Ovary (tissue), 9 donors: ENCODE measurements around the gene CD8B. TPM values are rescaled to one million over a fixed set of nuclear protein-coding genes. Genes with fewer than 3 reads are reported as not detected.

ENCODE experiments used
- DNase-seq, 5 donors: peaks; one replicate each; pipeline ENCODE4 v3.0.0-alpha.2; 2019 to 2020
- H3K27ac ChIP-seq, 2 donors: fragments of 200-600 bp; one replicate each; pipeline versions ENCODE4 v1.5.1 to v1.8.0; 2019 to 2022
- H3K27me3 ChIP-seq: fragments of 200-600 bp; one replicate; pipeline ENCODE4 v1.8.0; 2022
- H3K36me3 ChIP-seq: fragments of 200-600 bp; sonication (generic); one replicate; pipeline ENCODE4 v1.5.1; 2019
- H3K4me1 ChIP-seq: one replicate; pipeline ENCODE4 v1.8.1; 2013; ENCODE audit warnings: mild to moderate bottlenecking, moderate library complexity; ENCODE audit not compliant: insufficient read depth
- H3K4me3 ChIP-seq: fragments of 200-600 bp; sonication (generic); one replicate; pipeline ENCODE4 v1.5.1; 2017
- H3K9me3 ChIP-seq, 2 donors: fragments of 200-600 bp in 1 of 2; sonication (generic) in 1 of 2; one replicate each; pipeline versions ENCODE4 v1.5.1 to v1.8.1; 2013 to 2019; ENCODE audit warnings: mild to moderate bottlenecking in 1 of 2, moderate library complexity in 1 of 2
- EP300 ChIP-seq: sonication (generic); formaldehyde crosslinking; IDR thresholded peaks from one replicate; pipeline ENCODE4 v1.6.1; 2017; ENCODE audit warnings: antibody characterized with exemption
- POLR2A ChIP-seq: fragments of 450-650 bp; IDR thresholded peaks from one replicate; pipeline ENCODE4 v1.6.1; 2017; ENCODE audit warnings: antibody characterized with exemption, mild to moderate bottlenecking, moderate library complexity
- whole genome bisulfite sequencing, 3 donors: extraction: QIAGEN DNeasy Blood & Tissue Kit in 1 of 3; methylation state at CpG; one replicate each; pipeline versions ENCODE4 v1.1.5 to v1.1.7; 2013 to 2017; 5-methylcytosine and 5-hydroxymethylcytosine counted together
- intact Hi-C, 4 donors: fragments of 100-400 bp; cut with DNase I; formaldehyde crosslinking; loops; one replicate each; pipeline versions ENCODE4 v1.11.0 to v1.15.1; 2022 to 2023
- polyA plus RNA-seq, 2 donors: library from polyadenylated mRNA; stranded (reverse); fragments of 200-250 nt in 1 of 2; fragments of 350-450 nt in 1 of 2; fragmentation: Illumina TruSeq in 1 of 2; extraction: RNeasy Lipid Tissue Mini Kit (QIAGEN cat#74804) in 1 of 2; gene quantifications; one replicate each; pipeline ENCODE4 v1.2.3, GENCODE V29; 2013 to 2014
- total RNA-seq, 7 donors: library from RNA; depleted of rRNA in 2 of 7; stranded (reverse); fragments of >200 nt in 2 of 7; fragmentation: NEBNext Ultra II Directional in 3 of 7; extraction: Animal tissue kit (Norgen Biotek cat#: 25700) in 3 of 7; gene quantifications; one replicate each; pipeline versions ENCODE4 v1.1.0 to v1.2.4, GENCODE V29; 2016 to 2023
- TF ChIP-seq, protein P1 (sequence below), 3 donors: fragments of 450-650 bp in 2 of 3; fragments of 200-600 bp in 1 of 3; IDR thresholded peaks; one replicate each; pipeline versions ENCODE4 v1.5.1 to v1.8.0; 2016 to 2022; ENCODE audit warnings: antibody characterized with exemption in 3 of 3, mild to moderate bottlenecking in 1 of 3
- donor health status: DM: no; HTN: no; CAD: no; lungs with moderate emphysema.
- donor health status: DM: no; HTN: no; CAD: no.
- donor health status: Bipolar disorder and iron deficiency.
- donor health status: DM: yes; HTN: yes; CAD: no.
- donor health status: DM: no; HTN: no; CAD: no.
- donor health status: DM: yes; HTN: yes; CAD: no.

The CD8B gene
- total and polyA plus RNA-seq, 9 donors = 0.22 to 3.2 (median 0.50) TPM; not detected in 1

- Histone ChIP-seq H3K27ac (no peak overlapping the region), H3K4me1 (peaks cover 5% of the 10 kb centered on the region), H3K36me3 (no peaks in the 10 kb centered on the region), H3K4me3 (no peak overlapping the region), H3K27me3 (peaks cover 4% of the 10 kb centered on the region), H3K9me3 (no peaks in the 10 kb centered on the region)
- WGBS, 3 donors = 2 to 7% (median 2%) methylated on average over 39 to 64 of the region's 64 CpGs
- no peak for DNase-seq
- intact Hi-C loops = no loop called here
- TF ChIP-seq EP300 (no peak), POLR2A (no peak)
- TF ChIP-seq, protein P1, sequence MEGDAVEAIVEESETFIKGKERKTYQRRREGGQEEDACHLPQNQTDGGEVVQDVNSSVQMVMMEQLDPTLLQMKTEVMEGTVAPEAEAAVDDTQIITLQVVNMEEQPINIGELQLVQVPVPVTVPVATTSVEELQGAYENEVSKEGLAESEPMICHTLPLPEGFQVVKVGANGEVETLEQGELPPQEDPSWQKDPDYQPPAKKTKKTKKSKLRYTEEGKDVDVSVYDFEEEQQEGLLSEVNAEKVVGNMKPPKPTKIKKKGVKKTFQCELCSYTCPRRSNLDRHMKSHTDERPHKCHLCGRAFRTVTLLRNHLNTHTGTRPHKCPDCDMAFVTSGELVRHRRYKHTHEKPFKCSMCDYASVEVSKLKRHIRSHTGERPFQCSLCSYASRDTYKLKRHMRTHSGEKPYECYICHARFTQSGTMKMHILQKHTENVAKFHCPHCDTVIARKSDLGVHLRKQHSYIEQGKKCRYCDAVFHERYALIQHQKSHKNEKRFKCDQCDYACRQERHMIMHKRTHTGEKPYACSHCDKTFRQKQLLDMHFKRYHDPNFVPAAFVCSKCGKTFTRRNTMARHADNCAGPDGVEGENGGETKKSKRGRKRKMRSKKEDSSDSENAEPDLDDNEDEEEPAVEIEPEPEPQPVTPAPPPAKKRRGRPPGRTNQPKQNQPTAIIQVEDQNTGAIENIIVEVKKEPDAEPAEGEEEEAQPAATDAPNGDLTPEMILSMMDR (IDR thresholded peaks at IDR 0.05) = no peak
Observed at GRCh38 chr2:86788881-86789686, 72.6 kb downstream of the CD8B start.

DNA sequence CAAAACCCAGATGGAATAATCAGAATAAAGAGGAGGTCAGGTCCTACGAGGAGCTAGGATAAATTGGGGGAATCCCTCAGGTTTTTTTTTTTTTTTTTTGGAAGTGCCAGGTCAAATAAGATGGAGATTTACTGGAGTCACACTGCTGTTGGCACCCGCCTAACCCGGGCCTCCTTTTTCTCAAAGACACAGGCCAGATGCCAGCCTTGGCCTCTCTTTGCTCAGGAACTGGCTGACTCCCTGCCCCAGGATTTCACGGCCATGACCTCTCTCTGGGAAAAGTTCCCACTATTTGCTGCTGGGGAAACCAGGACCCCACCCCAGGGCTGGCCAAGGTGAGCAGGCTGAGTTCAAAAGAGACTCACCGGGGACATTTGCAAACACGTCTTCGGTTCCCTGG lies 73.5 kb downstream of the CD8B start:
- H3K27me3 ChIP-seq = peaks cover 4% of the 10 kb centered on the region
- no peak for DNase-seq
- 31 to 43% (median 39%) methylated on average over 7 of the region's 7 CpGs for WGBS, 3 donors

GRCh38 chr2:86787736-86788135 lies 74.0 kb downstream of the CD8B start:
- Histone ChIP-seq H3K27ac (no peak overlapping the region), H3K9me3 (no peaks in the 10 kb centered on the region), H3K27me3 (peaks cover 4% of the 10 kb centered on the region), H3K36me3 (no peaks in the 10 kb centered on the region), H3K4me3 (no peak overlapping the region), H3K4me1 (peaks cover 5% of the 10 kb centered on the region)
- WGBS, 3 donors = 3 to 8% (median 3%) methylated on average over 2 of the region's 2 CpGs
- TF ChIP-seq, protein P1 (IDR thresholded peaks at IDR 0.05) = no peak
- TF ChIP-seq POLR2A (no peak), EP300 (no peak)
- intact Hi-C loops = no loop called here
- DNase-seq = no peak

More for the DNA sequence above, 73.5 kb downstream of the CD8B start:
- Histone ChIP-seq H3K27ac (no peak overlapping the region), H3K9me3 (no peaks in the 10 kb centered on the region), H3K36me3 (no peaks in the 10 kb centered on the region), H3K4me1 (peaks cover 5% of the 10 kb centered on the region), H3K4me3 (no peak overlapping the region)
- intact Hi-C loops = no loop called here
- TF ChIP-seq EP300 = no peak
- TF ChIP-seq POLR2A = no peak
- TF ChIP-seq, protein P1 (IDR thresholded peaks at IDR 0.05) = no peak

GRCh38 chr2:86786001-86786536 lies 75.6 kb downstream of the CD8B start:
- Histone ChIP-seq H3K27me3 (peaks cover 4% of the 10 kb centered on the region), H3K4me3 (no peak overlapping the region), H3K9me3 (no peaks in the 10 kb centered on the region), H3K36me3 (no peaks in the 10 kb centered on the region), H3K4me1 (peaks cover 5% of the 10 kb centered on the region), H3K27ac (no peak overlapping the region)
- WGBS, 3 donors = 37 to 48% (median 45%) methylated on average over 10 of the region's 10 CpGs
- DNase-seq = no peak
- intact Hi-C loops = no loop called here
- TF ChIP-seq, protein P1 (IDR thresholded peaks at IDR 0.05) = no peak
